H9 (cell line): Measurements from ENCODE around the gene PGBD2. TPM values are rescaled to one million over a fixed set of nuclear protein-coding genes. Genes with fewer than 3 reads are reported as not detected.

Source experiments
- DNase-seq: peaks from one replicate; pipeline ENCODE4 v3.0.0-alpha.2; 2017
- H2AFZ ChIP-seq: one replicate; pipeline ENCODE4 v1.6.1; 2013; ENCODE audit warnings: mild to moderate bottlenecking, low read length, control low read depth, moderate library complexity
- H2AK5ac ChIP-seq: 2 replicates; pipeline ENCODE4 v1.6.1; 2013; ENCODE audit warnings: low read length, control low read depth, mixed read lengths; ENCODE audit not compliant: insufficient read length
- H2BK120ac ChIP-seq: one replicate; pipeline ENCODE4 v1.6.1; 2013; ENCODE audit warnings: low read depth, mild to moderate bottlenecking, low read length, control low read depth, inconsistent platforms; ENCODE audit not compliant: poor library complexity, severe bottlenecking
- H2BK12ac ChIP-seq: 2 replicates; pipeline ENCODE4 v1.6.1; 2013; ENCODE audit warnings: low read length, control low read depth, mixed read lengths, low read depth; ENCODE audit not compliant: insufficient read length
- H2BK15ac ChIP-seq: 2 replicates; pipeline ENCODE4 v1.6.1; 2013; ENCODE audit warnings: low read depth, low read length, control low read depth
- H2BK20ac ChIP-seq: one replicate; pipeline ENCODE4 v1.6.1; 2013; ENCODE audit warnings: low read depth, mild to moderate bottlenecking, low read length, control low read depth, inconsistent platforms; ENCODE audit not compliant: poor library complexity, severe bottlenecking
- H2BK5ac ChIP-seq: 2 replicates; pipeline ENCODE4 v1.6.1; 2013; ENCODE audit warnings: low read length, control low read depth, mixed read lengths; ENCODE audit not compliant: insufficient read length
- H3K14ac ChIP-seq: 2 replicates; pipeline ENCODE4 v1.6.1; 2013; ENCODE audit warnings: low read length, control low read depth; ENCODE audit not compliant: insufficient read depth
- H3K18ac ChIP-seq: 2 replicates; pipeline ENCODE4 v1.6.1; 2013; ENCODE audit warnings: low read depth, mild to moderate bottlenecking, mixed read lengths, low read length, control low read depth; ENCODE audit not compliant: insufficient read length
- H3K23ac ChIP-seq: 2 replicates; pipeline ENCODE4 v1.6.1; 2013; ENCODE audit warnings: low read length, control low read depth, mixed read lengths, low read depth; ENCODE audit not compliant: insufficient read length
- H3K23me2 ChIP-seq: 2 replicates; pipeline ENCODE4 v1.6.1; 2013; ENCODE audit warnings: low read depth, mild to moderate bottlenecking, mixed read lengths, low read length, control low read depth; ENCODE audit not compliant: insufficient read length, poor library complexity, severe bottlenecking
- H3K27ac ChIP-seq: 2 replicates; pipeline ENCODE4 v1.5.1; 2013; ENCODE audit warnings: low read length, control low read depth, mixed read lengths, low read depth; ENCODE audit not compliant: insufficient read length
- H3K27me3 ChIP-seq: 2 replicates; pipeline ENCODE4 v1.6.1; 2013; ENCODE audit warnings: low read length, control low read depth, inconsistent platforms; ENCODE audit not compliant: insufficient read depth
- H3K4ac ChIP-seq: 2 replicates; pipeline ENCODE4 v1.6.1; 2013; ENCODE audit warnings: low read depth, mild to moderate bottlenecking, control low read depth, inconsistent platforms, low read length, moderate library complexity
- H3K4me1 ChIP-seq: 2 replicates; pipeline ENCODE4 v1.6.1; 2013; ENCODE audit warnings: low read length, control low read depth, inconsistent platforms; ENCODE audit not compliant: insufficient read depth
- H3K4me2 ChIP-seq: 2 replicates; pipeline ENCODE4 v1.6.1; 2013; ENCODE audit warnings: low read length, control low read depth, mixed read lengths; ENCODE audit not compliant: insufficient read length, insufficient read depth
- H3K56ac ChIP-seq: 2 replicates; pipeline ENCODE4 v1.6.1; 2013; ENCODE audit warnings: low read depth, mild to moderate bottlenecking, mixed read lengths, low read length, control low read depth; ENCODE audit not compliant: insufficient read length
- H3K79me1 ChIP-seq: 2 replicates; pipeline ENCODE4 v1.6.1; 2013; ENCODE audit warnings: low read depth, mild to moderate bottlenecking, moderate library complexity, low read length, control low read depth, inconsistent platforms; ENCODE audit not compliant: insufficient read depth, poor library complexity, severe bottlenecking
- H3K79me2 ChIP-seq: 2 replicates; pipeline ENCODE4 v1.6.1; 2013; ENCODE audit warnings: low read length, control low read depth, inconsistent platforms; ENCODE audit not compliant: insufficient read depth
- H3K9ac ChIP-seq: 2 replicates; pipeline ENCODE4 v1.6.1; 2013; ENCODE audit warnings: low read length, control low read depth, mixed read lengths; ENCODE audit not compliant: insufficient read length; ENCODE audit errors: extremely low read depth
- H3K9me3 ChIP-seq: one replicate; pipeline ENCODE4 v1.6.1; 2013; ENCODE audit warnings: low read depth, low read length, inconsistent platforms; ENCODE audit not compliant: control insufficient read depth
- H3T11ph ChIP-seq: one replicate; pipeline ENCODE4 v1.6.1; 2013; ENCODE audit warnings: mild to moderate bottlenecking, low read length, control low read depth, inconsistent platforms
- H4K20me1 ChIP-seq: one replicate; pipeline ENCODE4 v1.6.1; 2013; ENCODE audit not compliant: control insufficient read depth, insufficient read length, insufficient read depth
- H4K5ac ChIP-seq: 2 replicates; pipeline ENCODE4 v1.6.1; 2013; ENCODE audit warnings: low read depth, mild to moderate bottlenecking, mixed read lengths, low read length, control low read depth; ENCODE audit not compliant: insufficient read length
- H4K8ac ChIP-seq: replicated peaks from 2 replicates; pipeline ENCODE4 v1.6.1; 2013; ENCODE audit warnings: low read length, control low read depth, mixed read lengths, low read depth; ENCODE audit not compliant: insufficient read length
- H4K91ac ChIP-seq: 2 replicates; pipeline ENCODE4 v1.6.1; 2013; ENCODE audit warnings: low read depth, mild to moderate bottlenecking, moderate library complexity, mixed read lengths, low read length, control low read depth; ENCODE audit not compliant: insufficient read length
- H3K27ac Mint-ChIP-seq, 3 experiments: 2 replicates in 2 of 3; 3 replicates in 1 of 3; pipeline ENCODE4 v1.8.0; 2020 to 2021; ENCODE audit warnings: mixed read lengths in 3 of 3, mild to moderate bottlenecking in 1 of 3, moderate library complexity in 1 of 3
- H3K27me3 Mint-ChIP-seq: 2 replicates; pipeline ENCODE4 v1.8.0; 2021; ENCODE audit warnings: low read depth, mild to moderate bottlenecking, moderate library complexity, mixed read lengths
- H3K36me3 Mint-ChIP-seq, 3 experiments: 2 replicates in 2 of 3; 3 replicates in 1 of 3; pipeline ENCODE4 v1.8.0; 2020 to 2021; ENCODE audit warnings: low read depth in 3 of 3, mixed read lengths in 3 of 3; ENCODE audit not compliant: insufficient read depth in 1 of 3
- H3K4me1 Mint-ChIP-seq, 2 experiments: 2 replicates each; pipeline ENCODE4 v1.8.0; 2020; ENCODE audit warnings: mixed read lengths in 2 of 2
- H3K4me3 Mint-ChIP-seq, 2 experiments: 2 replicates in 1 of 2; 3 replicates in 1 of 2; pipeline ENCODE4 v1.8.0; 2020 to 2021; ENCODE audit warnings: mild to moderate bottlenecking in 2 of 2, mixed read lengths in 2 of 2, moderate library complexity in 1 of 2
- H3K9me3 Mint-ChIP-seq, 2 experiments: 2 replicates in 1 of 2; 3 replicates in 1 of 2; pipeline ENCODE4 v1.8.0; 2020; ENCODE audit warnings: mild to moderate bottlenecking in 2 of 2, mixed read lengths in 2 of 2, moderate library complexity in 1 of 2
- WGBS: extraction: QIAGEN DNeasy Blood & Tissue Kit; methylation state at CpG from one replicate; pipeline ENCODE4 v1.1.7; 2013; ENCODE audit warnings: missing lambda C conversion rate, low lambda C conversion rate, mixed read lengths; ENCODE audit not compliant: insufficient read length; ENCODE audit errors: extremely low coverage; 5-methylcytosine and 5-hydroxymethylcytosine counted together
- total RNA-seq: library from RNA; stranded (reverse); gene quantifications from 2 replicates; pipeline ENCODE4 v1.2.1, GENCODE V29; 2021
- TF ChIP-seq, protein P1 (sequence below): fragments of 200-600 bp; sonication (generic); conservative IDR thresholded peaks from 3 replicates; pipeline ENCODE4 v1.8.0; 2021; ENCODE audit warnings: antibody characterized with exemption, mild to moderate bottlenecking

The PGBD2 gene
- total RNA-seq, 1 experiment from 2014 or later, result 10.4 TPM

DNA sequence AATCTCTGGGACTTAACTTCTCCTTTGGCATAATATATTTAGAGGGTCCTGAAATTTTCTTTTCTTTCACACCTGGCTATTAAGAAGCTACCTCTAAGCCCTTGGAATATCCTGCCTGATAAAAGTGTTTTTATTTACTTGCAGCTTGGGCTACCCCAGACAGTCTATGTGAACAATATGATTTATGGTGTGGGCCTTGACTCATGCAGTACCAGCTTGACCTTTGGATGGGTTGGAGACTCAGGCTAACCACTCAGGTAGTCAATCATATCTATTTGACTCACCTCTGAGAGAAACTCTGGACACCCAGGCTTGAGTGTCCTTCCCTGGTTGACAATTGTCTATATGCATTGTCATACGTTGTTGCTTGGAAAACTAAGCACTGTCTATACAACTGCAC is 13.4 kb upstream of the PGBD2 start:
- H2BK15ac ChIP-seq, result no peak overlapping the region
- no peak overlapping the region for H3K4me2 ChIP-seq
- H2BK20ac ChIP-seq, result no peak overlapping the region
- H4K91ac ChIP-seq, result no peak overlapping the region
- no peak for DNase-seq
- no peaks in the 10 kb centered on the region for H4K20me1 ChIP-seq
- no peak overlapping the region for H3K14ac ChIP-seq
- no peak overlapping the region for H3K56ac ChIP-seq
- H3K4me1 ChIP-seq, result peaks cover 6% of the 10 kb centered on the region
- no peak overlapping the region for H3K9ac ChIP-seq
- no peak overlapping the region for H3T11ph ChIP-seq
- H2BK12ac ChIP-seq, result no peak overlapping the region
- TF ChIP-seq, protein P1, sequence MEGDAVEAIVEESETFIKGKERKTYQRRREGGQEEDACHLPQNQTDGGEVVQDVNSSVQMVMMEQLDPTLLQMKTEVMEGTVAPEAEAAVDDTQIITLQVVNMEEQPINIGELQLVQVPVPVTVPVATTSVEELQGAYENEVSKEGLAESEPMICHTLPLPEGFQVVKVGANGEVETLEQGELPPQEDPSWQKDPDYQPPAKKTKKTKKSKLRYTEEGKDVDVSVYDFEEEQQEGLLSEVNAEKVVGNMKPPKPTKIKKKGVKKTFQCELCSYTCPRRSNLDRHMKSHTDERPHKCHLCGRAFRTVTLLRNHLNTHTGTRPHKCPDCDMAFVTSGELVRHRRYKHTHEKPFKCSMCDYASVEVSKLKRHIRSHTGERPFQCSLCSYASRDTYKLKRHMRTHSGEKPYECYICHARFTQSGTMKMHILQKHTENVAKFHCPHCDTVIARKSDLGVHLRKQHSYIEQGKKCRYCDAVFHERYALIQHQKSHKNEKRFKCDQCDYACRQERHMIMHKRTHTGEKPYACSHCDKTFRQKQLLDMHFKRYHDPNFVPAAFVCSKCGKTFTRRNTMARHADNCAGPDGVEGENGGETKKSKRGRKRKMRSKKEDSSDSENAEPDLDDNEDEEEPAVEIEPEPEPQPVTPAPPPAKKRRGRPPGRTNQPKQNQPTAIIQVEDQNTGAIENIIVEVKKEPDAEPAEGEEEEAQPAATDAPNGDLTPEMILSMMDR, result no peak
- H2AK5ac ChIP-seq, result no peak overlapping the region
- no peak overlapping the region for H2AFZ ChIP-seq
- H3K23ac ChIP-seq, result no peak overlapping the region
- no peak overlapping the region for H2BK5ac ChIP-seq
- Mint-ChIP-seq H3K27me3 (peaks cover 6% of the 10 kb centered on the region; the same call in 1 of the 2 replicates), H3K27ac (no peak overlapping the region), H3K4me3 (no peak overlapping the region), H3K9me3 (no peaks in the 10 kb centered on the region), H3K4me1 (peaks cover 10 to 15% of the 10 kb centered on the region in 2 experiments), H3K36me3 (no peaks in the 10 kb centered on the region)
- no peak overlapping the region for H4K8ac ChIP-seq
- H3K4ac ChIP-seq, result no peak overlapping the region
- H3K27me3 ChIP-seq, result no peaks in the 10 kb centered on the region
- H3K79me1 ChIP-seq, result no peaks in the 10 kb centered on the region
- H3K27ac ChIP-seq, result no peak overlapping the region
- no peak overlapping the region for H3K18ac ChIP-seq
- H4K5ac ChIP-seq, result no peak overlapping the region
- H3K79me2 ChIP-seq, result no peaks in the 10 kb centered on the region
- no peaks in the 10 kb centered on the region for H3K23me2 ChIP-seq
- H2BK120ac ChIP-seq, result no peak overlapping the region
- H3K9me3 ChIP-seq, result no peaks in the 10 kb centered on the region
- WGBS, result no CpG with 5 or more reads among the region's 1 CpG
